Neural cell (in vitro differentiated cells): ENCODE data around the gene OSTC. TPM values are rescaled to one million over a fixed set of nuclear protein-coding genes. Genes with fewer than 3 reads are reported as not detected.

Experiments used
- H2AFZ ChIP-seq: fragments of 200-600, 300-800 bp; sonication (generic), shearing (Covaris generic); 2 replicates; pipeline ENCODE4 v1.6.0; 2014; ENCODE audit warnings: low read depth, mild to moderate bottlenecking, antibody characterized with exemption, low read length, moderate library complexity
- H3F3A ChIP-seq: fragments of 200-600 bp; shearing (Covaris generic); 2 replicates; pipeline ENCODE4 v1.6.1; 2016; ENCODE audit warnings: mild to moderate bottlenecking, moderate library complexity, mixed read lengths, antibody characterized with exemption, low read length; ENCODE audit not compliant: insufficient read depth, poor library complexity, severe bottlenecking
- H3K27ac ChIP-seq: fragments of 200-600, 300-800 bp; sonication (generic), shearing (Covaris generic); 2 replicates; pipeline ENCODE4 v1.5.1; 2014; ENCODE audit warnings: mild to moderate bottlenecking, low read length, moderate library complexity
- H3K27me3 ChIP-seq: fragments of 300-800, 200-600 bp; sonication (generic), shearing (Covaris generic); 2 replicates; pipeline ENCODE4 v1.6.0; 2014; ENCODE audit warnings: mild to moderate bottlenecking, low read depth, low read length, moderate library complexity; ENCODE audit not compliant: insufficient read depth
- H3K36me3 ChIP-seq: fragments of 300-800, 200-600 bp; sonication (generic), shearing (Covaris generic); 2 replicates; pipeline ENCODE4 v1.5.1; 2014; ENCODE audit warnings: mild to moderate bottlenecking, antibody characterized with exemption, low read length, moderate library complexity; ENCODE audit not compliant: insufficient read depth
- H3K4me2 ChIP-seq: fragments of 300-800, 200-600 bp; sonication (generic), shearing (Covaris generic); 2 replicates; pipeline ENCODE4 v1.6.0; 2014; ENCODE audit warnings: mild to moderate bottlenecking, low read length
- H3K4me3 ChIP-seq: fragments of 300-800, 200-600 bp; sonication (generic), shearing (Covaris generic); 2 replicates; pipeline ENCODE4 v1.5.1; 2014; ENCODE audit warnings: mild to moderate bottlenecking, low read length, moderate library complexity
- H3K79me2 ChIP-seq: fragments of 200-600 bp; shearing (Covaris generic); replicated peaks from 2 replicates; pipeline ENCODE4 v1.6.0; 2014; ENCODE audit warnings: mild to moderate bottlenecking, low read length, moderate library complexity; ENCODE audit not compliant: insufficient read depth
- H3K9ac ChIP-seq: fragments of 300-800, 200-600 bp; sonication (generic), shearing (Covaris generic); 2 replicates; pipeline ENCODE4 v1.6.1; 2016; ENCODE audit warnings: mild to moderate bottlenecking, low read length, mixed read lengths
- H3K9me2 ChIP-seq: fragments of 200-600 bp; shearing (Covaris generic); 2 replicates; pipeline ENCODE4 v1.6.1; 2016; ENCODE audit warnings: mild to moderate bottlenecking, low read length, mixed read lengths; ENCODE audit not compliant: insufficient read depth
- H3K9me3 ChIP-seq: fragments of 200-600, 300-800 bp; sonication (generic), shearing (Covaris generic); 2 replicates; pipeline ENCODE4 v1.6.1; 2016; ENCODE audit warnings: mild to moderate bottlenecking, mixed run types, low read length, moderate library complexity, mixed read lengths
- H4K20me1 ChIP-seq: fragments of 200-600 bp; shearing (Covaris generic); 2 replicates; pipeline ENCODE4 v1.6.1; 2016; ENCODE audit warnings: mild to moderate bottlenecking, mixed run types; ENCODE audit not compliant: insufficient read depth
- CTCF ChIP-seq: fragments of 450-650 bp; IDR thresholded peaks from 2 replicates; pipeline ENCODE4 v1.5.1; 2014; ENCODE audit warnings: antibody characterized with exemption, mild to moderate bottlenecking, moderate library complexity; ENCODE audit not compliant: poor library complexity, severe bottlenecking
- EP300 ChIP-seq: fragments of 450-650 bp; conservative IDR thresholded peaks from 2 replicates; pipeline ENCODE4 v1.6.1; 2014; ENCODE audit warnings: antibody characterized with exemption, mild to moderate bottlenecking, moderate library complexity; ENCODE audit not compliant: poor library complexity, severe bottlenecking
- EZH2 ChIP-seq: fragments of 200-600, 300-800 bp; shearing (Covaris generic), sonication (generic); IDR thresholded peaks from 2 replicates; pipeline ENCODE4 v1.6.1; 2014; ENCODE audit warnings: antibody characterized with exemption, low read length, borderline replicate concordance, mild to moderate bottlenecking; ENCODE audit not compliant: insufficient read depth, poor library complexity, severe bottlenecking
- MXI1 ChIP-seq: fragments of 450-650 bp; conservative IDR thresholded peaks from 2 replicates; pipeline ENCODE4 v1.6.1; 2014; ENCODE audit warnings: antibody characterized with exemption, mild to moderate bottlenecking; ENCODE audit not compliant: poor library complexity, severe bottlenecking
- POLR2AphosphoS5 ChIP-seq: IDR thresholded peaks from 2 replicates; pipeline ENCODE4 v1.6.1; 2012
- RAD21 ChIP-seq: fragments of 450-650 bp; conservative IDR thresholded peaks from 2 replicates; pipeline ENCODE4 v1.6.1; 2014; ENCODE audit warnings: antibody characterized with exemption, mild to moderate bottlenecking, moderate library complexity
- REST ChIP-seq: IDR thresholded peaks from 2 replicates; pipeline ENCODE4 v1.6.1; 2012; ENCODE audit warnings: borderline replicate concordance
- SMC3 ChIP-seq: fragments of 450-650 bp; conservative IDR thresholded peaks from 2 replicates; pipeline ENCODE4 v1.6.1; 2014; ENCODE audit warnings: antibody characterized with exemption, mild to moderate bottlenecking, moderate library complexity; ENCODE audit not compliant: poor library complexity
- TAF1 ChIP-seq: IDR thresholded peaks from 2 replicates; pipeline ENCODE4 v1.6.1; 2012; ENCODE audit warnings: low read depth
- polyA plus RNA-seq: library from polyadenylated mRNA; depleted of rRNA; stranded (reverse); fragments of >200 nt; gene quantifications from 2 replicates; pipeline ENCODE4 v1.2.3, GENCODE V29; 2014

Gene OSTC
- polyA plus RNA-seq, 1 donor from 2014 or later = 128 TPM

GRCh38 chr4:108703370-108703769, 53.0 kb downstream of the OSTC start:
- no peak overlapping the region for H3K9ac ChIP-seq
- H3K4me3 ChIP-seq = no peak overlapping the region
- H3K4me2 ChIP-seq = no peak overlapping the region
- H3K36me3 ChIP-seq = no peaks in the 10 kb centered on the region
- no peaks in the 10 kb centered on the region for H3K79me2 ChIP-seq
- H3K9me3 ChIP-seq = no peaks in the 10 kb centered on the region
- H4K20me1 ChIP-seq = no peaks in the 10 kb centered on the region
- no peak overlapping the region for H2AFZ ChIP-seq
- no peaks in the 10 kb centered on the region for H3K9me2 ChIP-seq
- no peaks in the 10 kb centered on the region for H3F3A ChIP-seq
- no peak overlapping the region for H3K27ac ChIP-seq
- H3K27me3 ChIP-seq = no peaks in the 10 kb centered on the region
- TF ChIP-seq TAF1 (no peak), REST (no peak), EZH2 (no peak), RAD21 (no peak), EP300 (no peak), MXI1 (no peak), CTCF (no peak), SMC3 (no peak), POLR2AphosphoS5 (no peak)

- no peak overlapping the region for H2AFZ ChIP-seq
- H3K4me3 ChIP-seq = no peak overlapping the region
- no peaks in the 10 kb centered on the region for H3K27me3 ChIP-seq
- H4K20me1 ChIP-seq = no peaks in the 10 kb centered on the region
- H3K36me3 ChIP-seq = no peaks in the 10 kb centered on the region
- no peak overlapping the region for H3K4me2 ChIP-seq
- no peak overlapping the region for H3K27ac ChIP-seq
- H3K9ac ChIP-seq = no peak overlapping the region
- no peaks in the 10 kb centered on the region for H3K9me2 ChIP-seq
- H3F3A ChIP-seq = no peaks in the 10 kb centered on the region
- TF ChIP-seq EZH2 (no peak), MXI1 (no peak), POLR2AphosphoS5 (no peak), RAD21 (no peak), REST (no peak), CTCF (no peak), EP300 (no peak), SMC3 (no peak), TAF1 (no peak)
- H3K79me2 ChIP-seq = no peaks in the 10 kb centered on the region
- H3K9me3 ChIP-seq = no peaks in the 10 kb centered on the region
Measured at GRCh38 chr4:108703966-108704365, 53.6 kb downstream of the OSTC start.
